Measurements from ENCODE around the gene SPECC1.

Gene SPECC1

DNA sequence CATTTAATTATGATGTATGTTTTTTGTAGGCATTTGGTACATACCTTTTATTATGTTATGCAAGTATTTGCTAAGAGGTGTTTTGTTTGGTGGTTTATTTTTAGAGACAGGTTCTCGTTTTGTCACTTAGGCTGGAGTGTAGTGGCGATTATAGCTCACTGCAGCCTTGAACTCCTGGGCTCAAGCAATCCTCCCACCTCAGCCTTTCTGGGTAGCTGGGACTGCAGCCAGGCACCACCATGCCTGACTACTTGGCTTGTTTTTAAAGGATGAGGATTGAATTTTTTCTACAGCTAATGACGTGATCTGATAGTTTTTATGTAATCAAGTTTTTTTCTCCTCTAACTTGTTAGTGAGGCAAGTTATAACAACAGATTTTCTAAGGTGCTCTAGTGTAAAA, 199.6 kb downstream of the SPECC1 start:
- in situ Hi-C loops (cut with HindIII; ENCODE audit: low sequenced_read_pairs) = no loop called here
- DNase-seq (ENCODE audit: low read depth, low spot score) = no peak
- no peak overlapping the region for H3K4me3 ChIP-seq (ENCODE audit: low read depth, low read length)
- no peak for TF ChIP-seq CTCF (IDR thresholded peaks at IDR 0.05; ENCODE audit: low read depth, low read length)

GRCh38 chr17:20210180-20210579, 201.0 kb downstream of the SPECC1 start:
- DNase-seq (ENCODE audit: low read depth, low spot score) = no peak
- H3K4me3 ChIP-seq (ENCODE audit: low read depth, low read length) = no peak overlapping the region
- in situ Hi-C loops (cut with HindIII; ENCODE audit: low sequenced_read_pairs) = no loop called here
- no peak for TF ChIP-seq CTCF (IDR thresholded peaks at IDR 0.05; ENCODE audit: low read depth, low read length)

- in situ Hi-C loops (cut with HindIII; ENCODE audit: low sequenced_read_pairs) = no loop called here
- no peak for DNase-seq (ENCODE audit: low read depth, low spot score)
- no peak overlapping the region for H3K4me3 ChIP-seq (ENCODE audit: low read depth, low read length)
- no peak for TF ChIP-seq CTCF (IDR thresholded peaks at IDR 0.05; ENCODE audit: low read depth, low read length)
Measured at GRCh38 chr17:20210614-20211013, 201.5 kb downstream of the SPECC1 start.

GRCh38 chr17:20211246-20211645, 202.1 kb downstream of the SPECC1 start:
- no peak overlapping the region for H3K4me3 ChIP-seq (ENCODE audit: low read depth, low read length)
- no peak for TF ChIP-seq CTCF (IDR thresholded peaks at IDR 0.05; ENCODE audit: low read depth, low read length)
- in situ Hi-C loops (cut with HindIII; ENCODE audit: low sequenced_read_pairs) = no loop called here
- no peak for DNase-seq (ENCODE audit: low read depth, low spot score)

DNA sequence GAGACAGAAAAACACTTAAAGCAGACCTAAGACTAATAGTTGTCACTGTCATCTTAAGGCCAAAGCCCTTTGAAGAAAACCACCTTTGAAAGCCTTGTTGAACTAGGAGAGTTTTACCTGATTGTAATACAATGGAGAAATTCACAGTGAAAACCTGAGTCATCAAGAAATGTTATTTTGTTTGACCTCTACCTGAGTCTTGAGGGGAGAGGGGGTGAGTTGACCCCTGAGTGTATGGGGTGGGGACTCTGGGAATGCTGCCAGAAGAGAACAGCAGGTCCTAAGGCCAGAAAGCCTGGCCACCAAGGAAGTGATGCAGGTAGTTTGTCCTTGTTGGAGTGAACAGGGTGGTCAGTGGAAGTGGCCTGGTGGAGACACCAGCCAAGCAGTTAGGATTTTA, 204.3 kb downstream of the SPECC1 start:
- in situ Hi-C loops (cut with HindIII; ENCODE audit: low sequenced_read_pairs) = no loop called here
- no peak for TF ChIP-seq CTCF (IDR thresholded peaks at IDR 0.05; ENCODE audit: low read depth, low read length)
- no peak overlapping the region for H3K4me3 ChIP-seq (ENCODE audit: low read depth, low read length)
- no peak for DNase-seq (ENCODE audit: low read depth, low spot score)

- no peak overlapping the region for H3K4me3 ChIP-seq (ENCODE audit: low read depth, low read length)
- no peak for DNase-seq (ENCODE audit: low read depth, low spot score)
- no peak for TF ChIP-seq CTCF (IDR thresholded peaks at IDR 0.05; ENCODE audit: low read depth, low read length)
- in situ Hi-C loops (cut with HindIII; ENCODE audit: low sequenced_read_pairs) = no loop called here
Measured at GRCh38 chr17:20214794-20215193, 205.6 kb downstream of the SPECC1 start.

Data from astrocyte of the spinal cord (primary cell).